Measurements from ENCODE around the gene PPP1R14C.

- TF ChIP-seq CTCF (IDR thresholded peaks at IDR 0.05; ENCODE audit: poor library complexity): no peak
- TF ChIP-seq EZH2 (IDR thresholded peaks at IDR 0.05; ENCODE audit: borderline replicate concordance): no peak
- TF ChIP-seq EZH2phosphoT487 (IDR thresholded peaks at IDR 0.05; ENCODE audit: low read depth, severe bottlenecking, unreplicated experiment): no peak
Observed at GRCh38 chr6:150252714-150253444, 110.0 kb downstream of the PPP1R14C start.
